Fibroblast of upper back skin (primary cell): Measurements from ENCODE around the gene KIF1A.
"Not testable (repeated sequence)": the region's sequence is repeated elsewhere in the genome, so short reads cannot be mapped to it uniquely, and the experiment has no call there.

ENCODE experiments used
- DNase-seq: peaks from one replicate; pipeline ENCODE4 v3.0.0-alpha.2; 2013

The KIF1A gene

GRCh38 chr2:240784629-240785423 is 35.2 kb downstream of the KIF1A start:
- DNase-seq = no peak

- no peak for DNase-seq
Measured at GRCh38 chr2:240783819-240784621, 36.0 kb downstream of the KIF1A start.

DNA sequence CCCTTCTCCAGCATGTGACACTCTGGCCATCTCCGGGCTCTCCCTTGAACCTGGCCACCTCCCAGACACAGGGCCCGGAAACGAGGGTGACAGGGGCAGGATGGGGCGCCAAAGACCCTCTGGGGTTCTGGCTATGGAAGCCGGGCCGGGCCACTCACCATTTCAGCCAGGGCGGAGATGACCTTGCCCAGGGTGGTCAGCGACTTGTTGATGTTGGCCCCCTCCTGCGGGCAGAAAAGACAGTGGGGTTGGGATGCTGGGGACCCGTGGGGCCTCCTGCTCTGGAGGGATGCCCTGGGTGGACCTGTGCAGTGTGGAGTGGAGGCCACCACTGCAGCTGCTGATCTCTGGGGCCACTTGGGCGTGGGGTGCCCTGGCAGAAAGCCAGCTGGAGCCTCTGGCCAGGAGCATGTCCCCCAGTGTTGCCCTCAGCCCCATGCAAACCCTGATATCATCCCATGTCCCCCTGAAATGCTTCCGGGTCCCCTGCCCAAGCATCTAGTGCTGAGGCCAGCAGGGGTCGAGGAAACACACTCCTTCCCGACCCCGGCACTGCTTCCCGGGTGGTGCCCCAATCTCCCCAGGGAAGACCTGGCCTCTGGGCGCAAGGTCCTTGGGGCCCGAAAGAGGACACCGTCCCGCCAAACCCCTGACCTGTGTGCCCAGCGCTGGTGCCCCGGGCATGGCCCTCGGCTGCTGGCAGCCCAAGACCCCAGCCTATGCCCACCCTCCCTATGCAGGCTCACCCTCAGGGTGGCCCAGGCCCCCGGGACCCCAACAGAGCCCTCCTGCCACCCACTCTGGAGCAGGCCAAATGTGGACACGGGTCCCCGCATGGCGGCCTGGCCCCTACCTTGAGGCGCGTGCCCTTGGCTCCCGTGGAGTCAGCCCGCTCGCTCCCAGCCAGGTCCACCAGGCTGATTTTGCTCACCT is 36.9 kb downstream of the KIF1A start:
- DNase-seq = no peak

GRCh38 chr2:240782221-240782885 is 37.7 kb downstream of the KIF1A start:
- no peak for DNase-seq

DNA sequence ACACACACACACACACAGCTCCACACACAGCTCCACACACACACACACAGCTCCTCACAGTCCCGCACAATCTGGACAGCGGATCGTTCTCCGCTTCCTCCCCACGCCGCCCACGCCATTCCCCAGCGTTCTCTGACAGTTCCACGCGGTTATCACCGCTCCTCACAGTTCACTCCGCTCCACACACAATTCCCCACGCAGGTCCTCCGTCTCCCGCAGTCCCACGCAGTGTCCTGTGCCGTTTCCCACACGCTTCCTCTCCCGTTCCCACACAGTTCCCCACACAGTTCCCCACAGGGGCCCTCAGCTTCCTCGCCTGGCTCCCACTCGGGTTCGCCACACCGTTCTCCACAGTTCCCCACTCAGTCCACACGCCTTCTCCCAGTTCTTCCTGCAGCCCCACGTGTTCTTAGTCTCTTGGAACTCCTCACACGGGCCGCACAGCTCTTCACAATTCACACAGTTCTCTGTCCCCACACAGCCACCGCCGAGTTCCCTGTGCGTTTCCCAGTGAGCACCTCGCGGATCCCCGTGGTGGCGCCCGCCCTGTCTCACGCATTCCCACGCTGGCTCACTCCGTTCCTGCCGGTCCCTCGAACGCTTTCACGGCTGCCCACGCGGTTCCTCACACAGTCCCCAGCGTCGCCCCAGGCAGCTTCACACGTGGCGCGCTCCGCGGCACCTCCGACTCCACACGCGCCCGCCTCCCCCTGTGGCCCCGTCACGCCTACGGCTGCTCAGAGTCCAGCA is 38.4 kb downstream of the KIF1A start:
- DNase-seq = no peak

DNA sequence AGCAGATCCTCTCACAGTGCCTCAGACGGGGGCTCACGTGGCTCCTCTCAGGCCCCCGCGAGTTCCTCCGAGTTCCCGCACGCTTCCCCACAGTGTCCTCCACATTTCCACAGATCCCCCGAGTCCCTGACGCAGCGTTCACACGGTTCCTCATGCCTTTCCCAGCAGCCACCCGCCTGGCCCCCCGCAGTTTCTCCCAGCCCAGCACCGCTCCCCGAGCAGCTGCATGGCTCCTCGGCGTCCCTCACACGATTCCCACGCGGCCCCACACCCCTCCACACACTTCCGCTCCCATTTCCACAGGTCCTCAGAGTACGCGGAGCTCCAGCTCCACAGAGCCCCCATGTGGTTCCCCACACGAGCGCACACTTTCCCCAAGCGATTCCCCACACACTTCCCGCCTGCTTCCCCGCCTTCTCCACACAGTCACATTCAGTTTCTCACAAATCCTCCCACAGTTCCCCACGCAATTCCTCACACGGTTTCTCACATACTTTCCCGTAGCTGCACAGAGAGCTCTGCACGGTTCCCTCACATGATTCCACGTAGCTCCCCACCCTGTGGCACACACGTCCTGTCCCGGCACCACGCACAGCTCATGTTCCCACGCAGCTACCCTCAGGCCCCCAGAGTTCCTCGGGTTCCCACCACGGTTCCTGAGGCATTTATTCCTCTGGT is 39.9 kb downstream of the KIF1A start:
- no peak for DNase-seq

- DNase-seq = not testable (repeated sequence)
Measured at GRCh38 chr2:240779250-240779832, 40.7 kb downstream of the KIF1A start.

GRCh38 chr2:240778426-240778825 is 41.6 kb downstream of the KIF1A start:
- no peak for DNase-seq

DNA sequence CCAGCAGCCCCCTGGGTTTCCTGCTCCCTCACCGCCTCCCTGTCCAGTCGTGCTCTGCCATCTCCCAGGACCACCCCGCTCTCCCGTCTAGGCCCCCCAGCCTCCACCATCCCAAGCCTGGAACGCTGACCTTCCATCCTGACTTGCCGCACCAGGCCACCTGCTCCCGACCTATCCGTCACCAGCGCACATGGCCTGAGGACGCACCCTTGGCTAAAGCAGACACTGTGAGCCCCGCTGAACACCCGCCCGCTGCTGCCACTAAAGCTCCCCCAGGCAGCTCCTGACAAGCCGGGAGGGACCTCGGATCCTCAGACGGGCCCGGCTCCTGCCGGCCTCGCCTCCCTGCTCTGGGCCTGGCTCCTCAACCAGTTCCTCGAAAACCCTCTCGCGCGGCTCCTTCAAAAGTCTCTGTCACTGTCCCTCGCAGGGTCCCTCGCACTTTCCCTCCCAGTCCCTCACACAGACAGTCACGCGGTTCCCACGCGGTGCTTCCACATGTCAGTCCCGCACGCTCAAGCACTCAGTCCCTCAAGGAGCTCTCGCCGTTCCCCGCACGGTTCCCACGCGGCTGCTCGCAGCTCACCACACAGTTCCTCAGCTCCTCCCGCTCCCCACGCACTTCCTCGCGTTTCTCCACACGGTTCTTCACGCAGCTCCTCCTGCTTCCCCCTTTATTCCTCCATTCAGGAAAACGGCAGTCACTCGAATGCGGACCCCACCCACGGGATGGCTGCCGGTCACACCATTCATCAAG is 42.4 kb downstream of the KIF1A start:
- no peak for DNase-seq

GRCh38 chr2:240775905-240776304 is 44.1 kb downstream of the KIF1A start:
- DNase-seq = no peak

DNA sequence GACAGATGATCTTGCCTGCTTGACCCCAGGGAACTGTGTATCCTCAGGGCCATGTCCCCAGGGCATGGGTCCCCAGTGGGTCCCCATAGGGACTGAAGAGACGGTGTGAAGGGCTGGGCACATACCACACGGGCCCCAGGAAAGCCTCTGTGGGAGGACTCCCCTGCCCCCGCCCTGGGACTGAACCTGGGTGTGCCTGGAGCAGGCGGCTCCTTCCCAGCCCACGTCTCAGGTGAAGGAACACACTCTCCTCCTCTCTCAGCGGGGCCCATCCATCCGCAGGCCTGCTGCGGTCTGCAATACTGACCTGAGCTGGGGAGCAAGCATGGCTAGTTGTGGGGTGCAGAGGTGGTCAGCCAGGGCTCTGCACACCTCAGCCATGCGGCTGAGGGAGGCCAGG is 45.2 kb downstream of the KIF1A start:
- no peak for DNase-seq

- no peak for DNase-seq
Measured at GRCh38 chr2:240769096-240769495, 50.9 kb downstream of the KIF1A start.

GRCh38 chr2:240768216-240768615 is 51.8 kb downstream of the KIF1A start:
- no peak for DNase-seq

DNA sequence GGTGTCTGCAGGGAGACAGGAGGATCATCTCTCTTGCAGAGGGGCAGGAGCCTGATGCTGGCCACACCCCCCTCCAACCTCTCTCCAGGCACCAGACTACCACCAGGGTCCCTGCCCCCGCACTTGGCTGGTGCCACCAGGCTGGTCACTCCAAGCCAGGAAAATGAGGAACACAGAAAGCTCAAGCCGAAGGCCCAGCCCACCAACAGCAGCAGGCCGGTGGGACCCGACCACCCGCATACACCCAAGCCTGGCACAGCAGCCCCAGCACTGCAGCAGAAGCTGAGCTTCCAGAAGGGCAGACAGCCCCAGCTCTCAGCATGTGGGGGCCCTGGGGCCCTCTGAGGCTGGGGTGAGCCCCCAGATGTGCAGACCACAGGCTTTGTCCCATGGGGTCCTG is 52.7 kb downstream of the KIF1A start:
- no peak for DNase-seq

- DNase-seq = no peak
Measured at GRCh38 chr2:240766072-240766471, 53.9 kb downstream of the KIF1A start.

DNA sequence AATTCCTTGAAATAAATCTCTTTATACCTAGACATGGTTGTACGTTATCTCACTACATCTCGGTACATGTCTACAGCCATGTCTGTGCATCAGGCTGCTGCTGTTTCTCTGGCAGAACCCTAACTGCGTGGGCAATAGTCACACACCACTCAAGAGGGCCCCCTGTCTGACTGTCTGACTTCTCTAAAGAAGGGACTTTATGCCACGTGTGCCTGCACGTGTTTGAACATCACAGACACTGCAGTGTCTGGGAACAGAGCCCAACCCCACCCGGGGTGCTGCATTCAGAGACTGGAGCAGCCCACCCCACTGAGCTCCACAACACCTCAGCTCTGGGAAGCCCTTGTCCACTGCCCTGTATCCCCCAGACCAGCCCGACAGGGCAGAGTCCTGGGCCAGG is 55.0 kb downstream of the KIF1A start:
- no peak for DNase-seq

- no peak for DNase-seq
Measured at GRCh38 chr2:240764605-240765004, 55.4 kb downstream of the KIF1A start.

GRCh38 chr2:240762971-240763370 is 57.0 kb downstream of the KIF1A start:
- no peak for DNase-seq

GRCh38 chr2:240762249-240762648 is 57.8 kb downstream of the KIF1A start:
- no peak for DNase-seq
